PC-3 (cell line): Measurements from ENCODE around the gene ARSG. TPM values are rescaled to one million over a fixed set of nuclear protein-coding genes. Genes with fewer than 3 reads are reported as not detected.

Experiments used
- ATAC-seq: fragments of 200-7000 bp; cut with Tn5 transposase; 2 replicates; pipeline ENCODE4 v1.9.1; 2020; ENCODE audit warnings: mild to moderate bottlenecking, moderate library complexity
- BruUV-seq: library from RNA; stranded (reverse); fragments of 400-500 nt; replicated peaks from 2 replicates; lab custom pipeline; 2021; lab: Mats Ljungman, UMichigan
- CTCF ChIA-PET: fragments of 300-600 bp; sonication (Branson Sonifier 250); formaldehyde crosslinking; loops from one replicate; lab custom pipeline; 2022; ENCODE audit warnings: antibody characterized with exemption; lab: Charles Lee
- POLR2A ChIA-PET: fragments of 300-600 bp; sonication (Branson Sonifier 250); formaldehyde crosslinking; loops from one replicate; lab custom pipeline; 2022; ENCODE audit warnings: antibody characterized with exemption; ENCODE audit not compliant: unreplicated experiment; lab: Charles Lee
- DNase-seq: peaks from one replicate; pipeline ENCODE4 v3.0.0-alpha.2; 2015
- H2AFZ ChIP-seq: fragments of 300-600 bp; sonication (generic); 2 replicates; pipeline ENCODE4 v1.6.0; 2016; ENCODE audit warnings: antibody characterized with exemption, low read length
- H3F3A ChIP-seq: fragments of 300-600 bp; sonication (generic); one replicate; pipeline ENCODE4 v1.6.0; 2017; ENCODE audit warnings: antibody characterized with exemption, low read length, control low read depth, mild to moderate bottlenecking; ENCODE audit not compliant: unreplicated experiment
- H3K27ac ChIP-seq: fragments of 300-600 bp; sonication (generic); 2 replicates; pipeline ENCODE4 v1.5.1; 2016; ENCODE audit warnings: mild to moderate bottlenecking, low read length
- H3K27me3 ChIP-seq: fragments of 300-600 bp; sonication (generic); 2 replicates; pipeline ENCODE4 v1.6.1; 2016; ENCODE audit warnings: low read length, mixed read lengths
- H3K36me3 ChIP-seq: fragments of 300-600 bp; sonication (generic); 2 replicates; pipeline ENCODE4 v1.6.1; 2016; ENCODE audit warnings: low read depth, mixed run types, low read length, mixed read lengths
- H3K4me1 ChIP-seq: fragments of 300-600 bp; sonication (generic); 2 replicates; pipeline ENCODE4 v1.5.1; 2016; ENCODE audit warnings: low read length; ENCODE audit not compliant: insufficient read depth
- H3K4me2 ChIP-seq: fragments of 300-600 bp; sonication (generic); 2 replicates; pipeline ENCODE4 v1.6.0; 2016; ENCODE audit warnings: low read length
- H3K4me3 ChIP-seq: fragments of 300-600 bp; sonication (generic); 2 replicates; pipeline ENCODE4 v1.5.1; 2016; ENCODE audit warnings: mild to moderate bottlenecking, low read length, mixed read lengths
- H3K79me2 ChIP-seq: fragments of 300-600 bp; sonication (generic); 2 replicates; pipeline ENCODE4 v1.6.1; 2017; ENCODE audit warnings: low read length, mixed read lengths
- H3K9ac ChIP-seq: fragments of 300-600 bp; sonication (generic); 2 replicates; pipeline ENCODE4 v1.6.0; 2016; ENCODE audit warnings: mild to moderate bottlenecking, low read length
- H3K9me2 ChIP-seq: fragments of 300-600 bp; sonication (generic); replicated peaks from 2 replicates; pipeline ENCODE4 v1.6.1; 2016; ENCODE audit warnings: mixed run types, low read length, mixed read lengths
- H3K9me3 ChIP-seq: fragments of 300-600 bp; sonication (generic); 2 replicates; pipeline ENCODE4 v1.6.1; 2016; ENCODE audit warnings: low read length, mixed read lengths
- H4K20me1 ChIP-seq: fragments of 300-600 bp; sonication (generic); 2 replicates; pipeline ENCODE4 v1.6.1; 2016; ENCODE audit warnings: low read length, mixed read lengths
- EZH2 ChIP-seq: fragments of 300-600 bp; sonication (generic); IDR thresholded peaks from one replicate; pipeline ENCODE4 v1.6.1; 2017; ENCODE audit warnings: antibody characterized with exemption, mild to moderate bottlenecking, low read length; ENCODE audit not compliant: unreplicated experiment
- EZH2phosphoT487 ChIP-seq: fragments of 300-600 bp; sonication (generic); IDR thresholded peaks from 2 replicates; pipeline ENCODE4 v1.6.1; 2018; ENCODE audit warnings: mild to moderate bottlenecking, antibody characterized with exemption, low read length, borderline replicate concordance
- intact Hi-C: fragments of 100-400 bp; cut with micrococcal nuclease; formaldehyde crosslinking; loops from 2 replicates; pipeline ENCODE4 v1.9.0; 2023
- total RNA-seq: library from RNA; depleted of rRNA; stranded (reverse); fragments of >200 nt; gene quantifications from 2 replicates; pipeline ENCODE4 v1.2.3, GENCODE V29; 2014
- TF ChIP-seq, protein P1 (sequence below): fragments of 300-600 bp; sonication (generic); conservative IDR thresholded peaks from 2 replicates; pipeline ENCODE4 v1.5.1; 2017; ENCODE audit warnings: antibody characterized with exemption, low read depth, mild to moderate bottlenecking, low read length

The ARSG gene
- total RNA-seq, 1 experiment from 2014 or later = 2.1 TPM

DNA sequence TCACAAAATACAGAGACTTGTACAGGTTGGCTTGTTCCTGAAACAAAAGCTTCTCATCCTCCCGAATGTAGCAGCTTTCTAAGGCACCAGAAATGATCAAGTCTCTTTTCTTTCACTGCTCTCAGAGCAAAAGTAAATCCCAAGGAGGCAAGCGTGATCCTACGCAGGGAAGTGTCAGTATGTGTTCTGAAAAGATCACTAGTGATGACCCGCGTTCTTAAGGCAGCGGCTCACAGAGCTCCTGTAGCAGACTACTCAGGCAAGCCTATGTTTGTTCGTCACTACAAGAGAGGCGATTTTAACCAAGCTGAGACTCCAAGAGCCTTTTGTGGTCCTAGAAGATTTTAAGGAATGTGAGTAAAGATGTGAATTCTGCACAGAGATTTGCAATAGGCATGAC lies 131.5 kb downstream of the ARSG start:
- Histone ChIP-seq H3K9ac (no peak overlapping the region), H3K36me3 (no peaks in the 10 kb centered on the region), H4K20me1 (no peaks in the 10 kb centered on the region), H3K27me3 (no peaks in the 10 kb centered on the region), H3K27ac (no peak overlapping the region), H2AFZ (no peak overlapping the region), H3K9me2 (no peaks in the 10 kb centered on the region), H3F3A (no peaks in the 10 kb centered on the region), H3K9me3 (no peaks in the 10 kb centered on the region), H3K4me3 (no peak overlapping the region), H3K4me2 (no peak overlapping the region), H3K79me2 (no peaks in the 10 kb centered on the region), H3K4me1 (no peaks in the 10 kb centered on the region)
- intact Hi-C loops = no loop called here
- no TSS peak for BruUV-seq
- CTCF ChIA-PET = no interaction called here
- POLR2A ChIA-PET = no interaction called here
- TF ChIP-seq EZH2 (no peak), EZH2phosphoT487 (no peak)
- TF ChIP-seq, protein P1, sequence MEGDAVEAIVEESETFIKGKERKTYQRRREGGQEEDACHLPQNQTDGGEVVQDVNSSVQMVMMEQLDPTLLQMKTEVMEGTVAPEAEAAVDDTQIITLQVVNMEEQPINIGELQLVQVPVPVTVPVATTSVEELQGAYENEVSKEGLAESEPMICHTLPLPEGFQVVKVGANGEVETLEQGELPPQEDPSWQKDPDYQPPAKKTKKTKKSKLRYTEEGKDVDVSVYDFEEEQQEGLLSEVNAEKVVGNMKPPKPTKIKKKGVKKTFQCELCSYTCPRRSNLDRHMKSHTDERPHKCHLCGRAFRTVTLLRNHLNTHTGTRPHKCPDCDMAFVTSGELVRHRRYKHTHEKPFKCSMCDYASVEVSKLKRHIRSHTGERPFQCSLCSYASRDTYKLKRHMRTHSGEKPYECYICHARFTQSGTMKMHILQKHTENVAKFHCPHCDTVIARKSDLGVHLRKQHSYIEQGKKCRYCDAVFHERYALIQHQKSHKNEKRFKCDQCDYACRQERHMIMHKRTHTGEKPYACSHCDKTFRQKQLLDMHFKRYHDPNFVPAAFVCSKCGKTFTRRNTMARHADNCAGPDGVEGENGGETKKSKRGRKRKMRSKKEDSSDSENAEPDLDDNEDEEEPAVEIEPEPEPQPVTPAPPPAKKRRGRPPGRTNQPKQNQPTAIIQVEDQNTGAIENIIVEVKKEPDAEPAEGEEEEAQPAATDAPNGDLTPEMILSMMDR = no peak
- DNase-seq (no peak), ATAC-seq (no peak)

DNA sequence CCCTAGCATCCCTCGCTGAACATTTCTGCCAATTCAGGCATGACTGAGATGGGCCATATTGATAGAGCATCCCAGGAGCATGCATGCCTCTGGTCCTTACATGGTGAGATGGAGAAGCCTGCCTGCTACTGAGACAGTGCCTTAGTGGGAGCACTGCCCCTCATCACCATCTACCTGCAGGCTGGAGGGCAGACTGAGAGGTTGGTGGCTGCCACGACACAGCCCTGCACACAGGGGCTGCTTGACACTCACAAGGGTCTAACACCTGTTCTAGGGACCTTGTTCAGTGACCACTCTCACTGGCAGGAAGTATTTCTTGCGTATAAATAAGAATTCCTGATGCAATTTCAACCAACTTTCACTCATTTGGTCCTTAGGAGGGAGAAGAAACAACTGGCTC lies 132.0 kb downstream of the ARSG start:
- POLR2A ChIA-PET = no interaction called here
- Histone ChIP-seq H3K27me3 (no peaks in the 10 kb centered on the region), H3K9me2 (no peaks in the 10 kb centered on the region), H2AFZ (no peak overlapping the region), H3K27ac (no peak overlapping the region), H3K4me1 (no peaks in the 10 kb centered on the region), H3K9me3 (no peaks in the 10 kb centered on the region), H3K36me3 (no peaks in the 10 kb centered on the region), H3K4me3 (no peak overlapping the region), H4K20me1 (no peaks in the 10 kb centered on the region), H3K79me2 (no peaks in the 10 kb centered on the region), H3K4me2 (no peak overlapping the region), H3F3A (no peaks in the 10 kb centered on the region), H3K9ac (no peak overlapping the region)
- no peak for DNase-seq
- intact Hi-C loops = no loop called here
- TF ChIP-seq, protein P1 = no peak
- TF ChIP-seq EZH2phosphoT487 (no peak), EZH2 (no peak)
- ATAC-seq = no peak
- no TSS peak for BruUV-seq
- CTCF ChIA-PET = no interaction called here

DNA sequence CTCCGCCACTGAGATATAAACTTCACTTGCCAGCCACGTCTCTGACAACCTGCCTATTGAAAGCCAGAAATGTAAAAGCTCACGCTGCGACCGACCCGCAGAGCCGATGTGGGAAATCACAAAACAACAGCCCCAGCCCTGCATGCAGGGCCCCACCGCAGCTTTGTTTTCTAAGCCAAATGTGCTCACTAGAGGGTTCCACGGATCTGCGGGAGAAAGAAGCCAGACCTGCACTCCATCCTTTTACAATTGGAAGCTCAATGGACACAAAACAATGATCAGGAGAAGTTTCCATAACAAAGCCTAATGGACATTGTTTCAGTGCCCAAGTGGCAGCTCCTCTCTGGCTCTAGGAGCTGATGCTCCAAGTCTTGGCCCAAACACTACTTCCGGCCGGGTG lies 132.9 kb downstream of the ARSG start:
- H3K4me1 ChIP-seq = no peaks in the 10 kb centered on the region
- no peaks in the 10 kb centered on the region for H3K36me3 ChIP-seq
- no peaks in the 10 kb centered on the region for H4K20me1 ChIP-seq
- H3K79me2 ChIP-seq = no peaks in the 10 kb centered on the region
- no TSS peak for BruUV-seq
- no peak overlapping the region for H3K4me2 ChIP-seq
- no peaks in the 10 kb centered on the region for H3K9me2 ChIP-seq
- no peak overlapping the region for H2AFZ ChIP-seq
- no peak for TF ChIP-seq EZH2phosphoT487
- TF ChIP-seq, protein P1 = no peak
- no peak for TF ChIP-seq EZH2
- no peaks in the 10 kb centered on the region for H3F3A ChIP-seq
- DNase-seq (no peak), ATAC-seq (no peak)
- no peak overlapping the region for H3K9ac ChIP-seq
- H3K4me3 ChIP-seq = no peak overlapping the region
- intact Hi-C loops = no loop called here
- POLR2A ChIA-PET = no interaction called here
- CTCF ChIA-PET = no interaction called here
- H3K27me3 ChIP-seq = no peaks in the 10 kb centered on the region
- H3K9me3 ChIP-seq = no peaks in the 10 kb centered on the region
- no peak overlapping the region for H3K27ac ChIP-seq
